Activated naive CD8-positive, alpha-beta T cell treated with anti-CD3 and anti-CD28 coated beads for 36 hours (primary cell): Measurements from ENCODE around the gene EMC1. TPM values are rescaled to one million over a fixed set of nuclear protein-coding genes. Genes with fewer than 3 reads are reported as not detected.
A peak's percentile ranks its signal among the peaks of the same experiment; 100 is the strongest.

Experiments used
- DNase-seq: peaks from one replicate; pipeline ENCODE4 v3.0.0; 2021
- H3K27ac Mint-ChIP-seq: one replicate; pipeline ENCODE4 v1.8.0; 2022; ENCODE audit warnings: mild to moderate bottlenecking, moderate library complexity, mixed read lengths
- H3K27me3 Mint-ChIP-seq: one replicate; pipeline ENCODE4 v1.8.0; 2022; ENCODE audit warnings: mild to moderate bottlenecking, mixed read lengths
- H3K36me3 Mint-ChIP-seq: one replicate; pipeline ENCODE4 v1.8.0; 2021; ENCODE audit warnings: mild to moderate bottlenecking, mixed read lengths
- H3K4me1 Mint-ChIP-seq: one replicate; pipeline ENCODE4 v1.8.0; 2021; ENCODE audit warnings: mixed read lengths
- H3K4me3 Mint-ChIP-seq: one replicate; pipeline ENCODE4 v1.8.0; 2022; ENCODE audit warnings: mild to moderate bottlenecking, moderate library complexity, mixed read lengths
- H3K9me3 Mint-ChIP-seq: one replicate; pipeline ENCODE4 v1.8.0; 2022; ENCODE audit warnings: mixed read lengths
- total RNA-seq, 2 experiments: library from RNA; stranded (reverse); gene quantifications; one replicate each; pipeline ENCODE4 v1.2.3, GENCODE V29; 2021

EMC1 gene
- total RNA-seq, 2 experiments from 2014 or later: 49.9 to 53.8 TPM

DNA sequence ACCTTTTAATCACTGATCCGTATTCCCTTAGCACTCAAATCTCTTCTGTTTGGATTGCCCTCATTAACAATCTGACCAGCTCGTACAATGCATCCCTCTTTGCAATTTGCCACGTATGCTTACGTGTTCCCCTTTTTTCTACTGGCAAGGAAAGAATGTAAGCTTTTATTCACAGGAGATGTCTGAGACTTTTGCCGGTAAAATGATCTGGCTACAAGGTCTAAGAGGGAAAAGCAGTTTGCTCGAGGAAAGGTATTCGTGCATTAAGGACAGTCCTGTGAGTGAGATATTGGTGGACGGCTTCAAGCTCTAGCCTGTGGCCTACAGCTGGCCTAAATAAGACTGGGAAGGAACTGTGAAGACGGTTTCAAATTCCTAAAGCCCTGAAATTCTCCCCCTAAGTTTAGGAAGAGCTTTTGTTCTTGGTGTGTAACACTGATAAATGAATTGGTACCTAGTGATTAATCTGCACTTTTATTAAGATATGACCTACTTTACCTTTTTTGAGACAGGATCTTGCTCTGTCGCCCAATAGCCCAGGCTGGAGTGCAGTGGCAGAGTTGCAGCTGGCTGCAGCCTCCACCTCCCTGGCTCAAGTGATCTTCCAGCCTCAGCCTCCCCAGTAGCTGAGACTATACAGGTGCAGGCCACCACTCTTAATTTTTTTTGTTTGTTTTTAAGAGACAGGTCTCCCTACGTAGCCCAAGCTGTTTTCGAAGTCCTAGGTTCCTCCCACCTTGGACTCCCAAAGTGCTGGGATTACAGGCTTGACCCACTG lies 40.4 kb downstream of the EMC1 start:
- Mint-ChIP-seq H3K4me3 (peak overlapping the region; percentile 96), H3K36me3 (peaks cover 58% of the 10 kb centered on the region), H3K27ac (peak overlapping the region; percentile 96), H3K27me3 (no peaks in the 10 kb centered on the region), H3K9me3 (no peaks in the 10 kb centered on the region), H3K4me1 (peaks cover 46% of the 10 kb centered on the region)
- DNase-seq: no peak

- Mint-ChIP-seq H3K4me3 (peak within 1 kb of the TSS; percentile 96), H3K27me3 (no peaks in the 10 kb centered on the region), H3K36me3 (peaks cover 56% of the 10 kb centered on the region), H3K27ac (peak within 1 kb of the TSS; percentile 96), H3K4me1 (peaks cover 54% of the 10 kb centered on the region), H3K9me3 (no peaks in the 10 kb centered on the region)
- DNase-seq: peak; percentile 99
Observed at GRCh38 chr1:19209990-19210771, 41.1 kb downstream of the EMC1 start, which contains the start of gene UBR4. Gene UBR4 (minus strand): TSS chr1:19210266. CDS start chr1:19210248, 18 bp downstream.

- no peaks in the 10 kb centered on the region for H3K27me3 Mint-ChIP-seq
- H3K4me1 Mint-ChIP-seq: peaks cover 60% of the 10 kb centered on the region
- peak overlapping the region; percentile 96 for H3K4me3 Mint-ChIP-seq
- peak; percentile 78 for DNase-seq
- H3K9me3 Mint-ChIP-seq: no peaks in the 10 kb centered on the region
- peak overlapping the region; percentile 95 for H3K27ac Mint-ChIP-seq
- H3K36me3 Mint-ChIP-seq: peaks cover 55% of the 10 kb centered on the region
Observed at GRCh38 chr1:19209439-19209989, 41.8 kb downstream of the EMC1 start.

DNA sequence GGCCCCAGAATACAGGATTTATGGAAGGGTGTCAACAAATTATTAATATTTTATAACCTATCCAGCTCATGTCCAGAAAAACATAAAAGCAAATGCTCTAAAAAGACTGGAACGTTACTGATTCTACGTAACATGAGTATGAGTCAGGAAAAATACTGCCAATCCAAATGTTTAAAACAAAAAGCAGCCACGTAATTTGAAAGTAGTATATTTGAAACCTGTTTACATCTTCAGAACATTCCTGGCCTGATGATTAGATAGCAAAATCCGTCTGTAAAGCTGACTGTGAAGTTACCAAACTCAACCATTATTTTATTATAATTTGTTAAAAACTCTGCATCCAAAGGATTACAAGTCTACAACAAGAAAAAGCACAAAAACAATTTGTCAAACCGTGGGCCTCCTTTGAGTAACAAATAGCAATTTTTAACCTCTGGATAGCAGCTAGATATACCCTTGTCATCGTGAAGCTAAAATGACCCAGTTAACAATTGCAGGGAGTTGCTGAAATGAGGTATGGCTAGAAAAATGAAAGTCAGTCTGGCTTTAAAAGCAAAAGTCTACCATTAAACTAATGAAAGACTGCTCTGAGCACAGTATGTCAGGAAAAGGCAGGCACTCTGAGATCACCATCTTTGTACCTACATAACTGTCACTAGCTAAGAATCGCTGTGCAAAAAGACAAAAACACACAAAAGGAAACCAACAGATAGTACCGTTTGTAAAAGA lies 42.5 kb downstream of the EMC1 start:
- no peak for DNase-seq
- Mint-ChIP-seq H3K27me3 (no peaks in the 10 kb centered on the region), H3K9me3 (no peaks in the 10 kb centered on the region), H3K4me3 (peak overlapping the region; percentile 96), H3K36me3 (peaks cover 51% of the 10 kb centered on the region), H3K4me1 (peaks cover 61% of the 10 kb centered on the region), H3K27ac (peak overlapping the region; percentile 95)

- H3K9me3 Mint-ChIP-seq: no peaks in the 10 kb centered on the region
- peaks cover 60% of the 10 kb centered on the region for H3K4me1 Mint-ChIP-seq
- peak overlapping the region; percentile 35 for H3K27ac Mint-ChIP-seq
- H3K27me3 Mint-ChIP-seq: no peaks in the 10 kb centered on the region
- peaks cover 39% of the 10 kb centered on the region for H3K36me3 Mint-ChIP-seq
- DNase-seq: no peak
- peak overlapping the region; percentile 36 for H3K4me3 Mint-ChIP-seq
Observed at GRCh38 chr1:19206947-19207346, 44.4 kb downstream of the EMC1 start.

DNA sequence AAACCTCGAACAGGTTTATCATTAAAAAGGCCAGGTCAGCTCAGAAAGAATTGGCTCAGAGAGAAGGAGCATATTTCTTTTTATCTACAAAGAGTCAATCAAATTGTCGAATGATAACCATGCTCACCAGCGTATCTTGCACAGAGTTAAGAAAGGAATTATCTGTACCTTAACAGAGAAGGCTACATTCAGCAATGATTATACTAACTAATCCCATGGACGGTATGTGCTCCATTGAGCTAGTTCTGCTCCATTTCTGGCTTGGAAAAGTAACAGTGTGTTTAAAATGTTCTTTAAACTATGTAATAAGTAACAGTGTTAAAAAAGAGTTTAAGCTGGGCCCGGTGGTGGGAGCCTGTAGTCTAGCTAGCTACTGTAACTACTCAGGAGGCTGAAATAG lies 45.5 kb downstream of the EMC1 start:
- Mint-ChIP-seq H3K4me1 (peaks cover 59% of the 10 kb centered on the region), H3K36me3 (peaks cover 30% of the 10 kb centered on the region), H3K9me3 (no peaks in the 10 kb centered on the region), H3K4me3 (no peak overlapping the region), H3K27ac (peak overlapping the region; percentile 30), H3K27me3 (no peaks in the 10 kb centered on the region)
- DNase-seq: no peak

DNA sequence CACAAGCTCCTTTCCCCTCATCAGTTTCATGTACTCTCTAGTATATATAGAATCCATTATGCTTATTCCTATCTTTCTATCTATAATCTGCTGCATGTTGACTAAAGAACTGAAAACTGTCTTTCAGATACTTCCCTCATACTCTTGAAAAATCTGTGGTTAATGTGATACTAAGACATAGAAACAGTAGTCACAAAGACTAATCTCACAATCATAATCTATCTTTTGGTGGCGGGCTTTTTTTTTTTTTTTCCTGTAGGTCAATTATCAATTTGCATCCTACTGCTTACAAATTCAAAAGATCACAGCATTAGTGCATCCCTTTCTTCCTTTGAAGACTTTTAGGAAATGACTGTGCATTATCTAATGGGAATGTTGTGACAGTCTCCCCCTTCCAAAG lies 45.9 kb downstream of the EMC1 start:
- Mint-ChIP-seq H3K36me3 (peaks cover 27% of the 10 kb centered on the region), H3K4me3 (peak overlapping the region; percentile 5), H3K27ac (peak overlapping the region; percentile 30), H3K27me3 (no peaks in the 10 kb centered on the region), H3K9me3 (no peaks in the 10 kb centered on the region), H3K4me1 (peaks cover 59% of the 10 kb centered on the region)
- no peak for DNase-seq

- Mint-ChIP-seq H3K4me3 (no peak overlapping the region), H3K9me3 (no peaks in the 10 kb centered on the region), H3K27me3 (no peaks in the 10 kb centered on the region), H3K27ac (peak overlapping the region; percentile 44), H3K4me1 (peaks cover 59% of the 10 kb centered on the region), H3K36me3 (peaks cover 24% of the 10 kb centered on the region)
- no peak for DNase-seq
Observed at GRCh38 chr1:19204446-19205266, 46.7 kb downstream of the EMC1 start.

DNA sequence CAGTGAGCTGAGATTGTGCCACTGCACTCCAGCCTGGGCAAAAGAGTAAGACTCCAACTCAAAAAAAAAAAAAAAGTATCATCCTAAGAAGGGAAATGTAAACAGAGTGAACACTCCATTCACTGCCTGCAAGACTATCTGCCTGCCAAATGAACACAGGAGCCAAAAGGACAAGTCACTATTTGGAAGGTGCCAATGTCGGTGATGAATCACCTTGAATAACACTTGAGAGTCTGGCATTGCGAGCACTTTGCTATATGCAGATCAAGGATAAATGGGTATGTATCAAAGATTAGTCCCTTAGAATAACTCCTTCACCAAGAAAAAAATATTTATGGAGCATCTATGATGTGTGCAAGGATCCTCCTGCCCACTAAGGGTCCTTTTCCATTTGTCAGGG lies 47.9 kb downstream of the EMC1 start:
- H3K27ac Mint-ChIP-seq: no peak overlapping the region
- no peak for DNase-seq
- H3K4me3 Mint-ChIP-seq: no peak overlapping the region
- H3K36me3 Mint-ChIP-seq: peaks cover 20% of the 10 kb centered on the region
- H3K9me3 Mint-ChIP-seq: no peaks in the 10 kb centered on the region
- H3K27me3 Mint-ChIP-seq: no peaks in the 10 kb centered on the region
- H3K4me1 Mint-ChIP-seq: peaks cover 58% of the 10 kb centered on the region

DNA sequence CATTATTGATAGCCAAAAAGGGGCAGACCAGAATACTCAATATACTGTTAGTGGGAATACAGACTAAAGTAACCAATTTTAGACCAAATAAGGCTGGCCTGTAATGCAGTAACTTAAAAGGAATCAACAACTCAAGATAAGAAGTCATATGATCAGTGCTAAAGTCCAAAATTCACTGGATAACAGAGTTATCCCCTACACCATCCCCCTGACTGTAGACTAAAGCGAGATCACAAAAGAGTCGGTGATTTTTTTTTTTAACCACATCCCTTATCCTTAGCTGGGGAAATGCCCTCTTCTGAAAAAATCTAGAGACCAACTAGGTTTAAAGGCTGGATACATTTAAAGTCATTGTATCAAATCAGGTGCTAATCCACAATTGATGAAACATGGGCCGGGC lies 48.9 kb downstream of the EMC1 start:
- H3K9me3 Mint-ChIP-seq: no peaks in the 10 kb centered on the region

DNA sequence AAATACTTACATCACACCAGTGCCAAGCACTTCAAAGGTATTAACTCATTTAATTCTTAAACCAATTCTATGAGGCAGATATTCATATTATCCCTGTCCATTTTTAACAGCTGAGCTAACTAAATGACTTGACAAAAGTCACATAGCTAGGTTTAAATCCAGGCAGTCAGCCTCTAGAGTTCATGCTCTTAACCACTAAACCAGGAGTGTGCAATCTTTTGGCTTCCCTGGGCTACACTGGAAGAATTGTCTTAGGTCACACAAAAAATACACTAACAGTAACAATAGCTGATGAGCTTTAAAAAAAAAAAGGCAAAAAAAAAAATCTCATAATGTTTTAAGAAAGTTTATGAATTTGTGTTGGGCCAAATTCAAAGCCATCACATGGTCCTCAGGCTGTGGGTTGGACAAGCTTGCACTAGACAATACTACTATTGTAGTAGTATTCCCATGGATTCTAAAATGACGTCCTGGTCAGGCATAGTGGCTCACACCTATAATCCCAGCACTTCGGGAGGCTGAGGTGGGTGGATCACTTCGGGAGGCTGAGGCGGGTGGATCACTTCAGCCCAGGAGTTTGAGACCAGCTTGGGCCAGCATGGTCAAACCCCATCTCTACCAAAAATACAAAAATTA lies 51.2 kb downstream of the EMC1 start:
- Mint-ChIP-seq H3K4me1 (peaks cover 30% of the 10 kb centered on the region), H3K4me3 (no peak overlapping the region), H3K27ac (no peak overlapping the region), H3K9me3 (no peaks in the 10 kb centered on the region), H3K27me3 (no peaks in the 10 kb centered on the region), H3K36me3 (peaks cover 18% of the 10 kb centered on the region)
- no peak for DNase-seq

More for the DNA sequence above, 48.9 kb downstream of the EMC1 start:
- peaks cover 52% of the 10 kb centered on the region for H3K4me1 Mint-ChIP-seq
- no peak for DNase-seq
- H3K4me3 Mint-ChIP-seq: no peak overlapping the region
- H3K36me3 Mint-ChIP-seq: peaks cover 15% of the 10 kb centered on the region
- H3K27me3 Mint-ChIP-seq: no peaks in the 10 kb centered on the region
- peak overlapping the region; percentile 49 for H3K27ac Mint-ChIP-seq

DNA sequence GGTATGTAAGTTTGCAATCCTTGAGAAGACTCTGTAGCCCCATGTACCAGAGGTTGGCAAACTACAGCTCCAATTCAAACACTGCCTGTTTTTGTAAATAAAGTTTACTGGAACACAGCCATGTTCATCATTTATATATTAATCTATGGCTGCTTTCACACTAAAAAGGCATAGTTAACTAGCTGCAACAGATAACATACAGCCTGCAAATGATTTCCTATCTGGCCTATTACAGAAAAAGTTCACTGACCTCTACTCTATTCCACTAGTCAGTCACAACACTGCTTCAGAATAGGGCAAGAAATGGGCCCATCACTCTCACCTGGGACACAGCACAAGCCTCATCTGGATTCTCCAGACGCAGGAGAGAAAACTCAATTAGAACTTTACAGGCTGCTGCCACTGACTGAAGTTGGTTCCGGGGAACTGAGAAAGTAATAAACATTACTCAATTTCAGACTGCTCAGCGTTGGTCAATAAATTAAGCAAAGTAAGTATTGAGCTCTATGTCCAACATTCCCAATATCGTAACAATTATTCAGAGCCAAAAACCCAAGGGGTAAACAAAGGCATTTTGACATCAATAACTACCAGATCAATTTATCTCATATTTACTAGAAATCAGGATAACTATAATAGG lies 51.9 kb downstream of the EMC1 start:
- no peak for DNase-seq
- Mint-ChIP-seq H3K4me3 (no peak overlapping the region), H3K4me1 (peaks cover 23% of the 10 kb centered on the region), H3K9me3 (no peaks in the 10 kb centered on the region), H3K27me3 (no peaks in the 10 kb centered on the region), H3K27ac (no peak overlapping the region), H3K36me3 (peaks cover 15% of the 10 kb centered on the region)

DNA sequence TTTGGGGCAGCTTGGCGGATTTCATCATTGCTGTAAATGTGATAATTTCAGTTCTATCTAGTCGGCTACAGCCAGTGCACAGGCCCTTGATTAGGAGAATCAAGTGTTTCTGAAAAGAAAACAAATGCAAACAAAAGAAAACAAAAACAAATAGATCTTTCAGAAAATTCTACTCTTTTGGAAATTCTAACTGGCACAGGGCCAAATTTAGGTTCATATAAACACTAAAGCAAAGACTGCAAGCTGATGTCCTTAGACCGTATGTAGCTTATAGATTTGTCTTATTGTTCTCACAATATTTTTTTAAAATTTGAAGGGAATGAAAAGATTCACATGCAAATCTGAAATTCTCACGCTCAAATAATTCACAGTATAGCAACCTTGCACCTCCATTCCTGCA lies 52.5 kb downstream of the EMC1 start:
- H3K4me1 Mint-ChIP-seq: peaks cover 20% of the 10 kb centered on the region
- H3K9me3 Mint-ChIP-seq: no peaks in the 10 kb centered on the region
- H3K27me3 Mint-ChIP-seq: no peaks in the 10 kb centered on the region
- H3K27ac Mint-ChIP-seq: no peak overlapping the region
- H3K36me3 Mint-ChIP-seq: peaks cover 15% of the 10 kb centered on the region
- H3K4me3 Mint-ChIP-seq: no peak overlapping the region
- no peak for DNase-seq
